IPS-18a (cell line): Measurements from ENCODE around the gene PIGH.

Experiments used
- H3K27ac ChIP-seq: one replicate; pipeline ENCODE4 v1.5.1; 2013; ENCODE audit warnings: low read length
- H3K27me3 ChIP-seq: one replicate; pipeline ENCODE4 v1.6.1; 2013; ENCODE audit warnings: mild to moderate bottlenecking, low read length; ENCODE audit not compliant: control insufficient read depth, insufficient read depth
- H3K36me3 ChIP-seq: one replicate; pipeline ENCODE4 v1.6.1; 2013; ENCODE audit warnings: low read depth, low read length; ENCODE audit not compliant: control insufficient read depth
- H3K4me1 ChIP-seq: one replicate; pipeline ENCODE4 v1.6.1; 2013; ENCODE audit warnings: low read depth, low read length; ENCODE audit not compliant: control insufficient read depth
- H3K4me3 ChIP-seq: one replicate; pipeline ENCODE4 v1.5.1; 2013; ENCODE audit warnings: low read length
- H3K9ac ChIP-seq: one replicate; pipeline ENCODE4 v1.6.1; 2013; ENCODE audit warnings: mild to moderate bottlenecking, low read length, moderate library complexity
- H3K9me3 ChIP-seq: one replicate; pipeline ENCODE4 v1.6.1; 2013; ENCODE audit warnings: low read depth, low read length; ENCODE audit not compliant: control insufficient read depth

Gene PIGH

GRCh38 chr14:67572608-67573007 lies 27.5 kb downstream of the PIGH start:
- peaks cover 3% of the 10 kb centered on the region for H3K36me3 ChIP-seq
- H3K4me3 ChIP-seq = no peak overlapping the region
- H3K4me1 ChIP-seq = no peaks in the 10 kb centered on the region
- H3K9ac ChIP-seq = no peak overlapping the region
- no peaks in the 10 kb centered on the region for H3K9me3 ChIP-seq
- H3K27ac ChIP-seq = no peak overlapping the region
- H3K27me3 ChIP-seq = no peaks in the 10 kb centered on the region

DNA sequence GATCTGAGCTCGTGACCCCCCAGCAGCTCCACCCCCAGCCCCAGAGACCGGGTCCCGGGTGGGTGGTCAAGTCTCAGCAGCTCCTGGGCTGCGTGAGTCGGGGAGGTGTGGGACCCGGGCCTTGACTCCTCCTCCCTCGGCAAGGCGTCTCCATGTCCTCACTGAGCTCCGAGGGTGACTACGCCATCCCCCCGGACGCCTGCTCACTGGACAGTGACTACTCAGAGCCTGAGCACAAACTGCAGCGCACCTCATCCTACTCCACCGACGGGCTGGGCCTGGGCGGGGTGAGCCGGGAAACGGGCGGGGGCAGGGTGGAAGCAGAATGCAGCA lies 28.1 kb downstream of the PIGH start:
- H3K27ac ChIP-seq = no peak overlapping the region
- H3K27me3 ChIP-seq = no peaks in the 10 kb centered on the region
- no peaks in the 10 kb centered on the region for H3K9me3 ChIP-seq
- no peak overlapping the region for H3K4me3 ChIP-seq
- no peak overlapping the region for H3K9ac ChIP-seq
- H3K36me3 ChIP-seq = peaks cover 3% of the 10 kb centered on the region
- H3K4me1 ChIP-seq = no peaks in the 10 kb centered on the region

GRCh38 chr14:67571275-67571990 lies 28.6 kb downstream of the PIGH start:
- H3K27me3 ChIP-seq = no peaks in the 10 kb centered on the region
- no peak overlapping the region for H3K4me3 ChIP-seq
- H3K27ac ChIP-seq = no peak overlapping the region
- H3K4me1 ChIP-seq = no peaks in the 10 kb centered on the region
- no peak overlapping the region for H3K9ac ChIP-seq
- no peaks in the 10 kb centered on the region for H3K9me3 ChIP-seq
- H3K36me3 ChIP-seq = peaks cover 3% of the 10 kb centered on the region

DNA sequence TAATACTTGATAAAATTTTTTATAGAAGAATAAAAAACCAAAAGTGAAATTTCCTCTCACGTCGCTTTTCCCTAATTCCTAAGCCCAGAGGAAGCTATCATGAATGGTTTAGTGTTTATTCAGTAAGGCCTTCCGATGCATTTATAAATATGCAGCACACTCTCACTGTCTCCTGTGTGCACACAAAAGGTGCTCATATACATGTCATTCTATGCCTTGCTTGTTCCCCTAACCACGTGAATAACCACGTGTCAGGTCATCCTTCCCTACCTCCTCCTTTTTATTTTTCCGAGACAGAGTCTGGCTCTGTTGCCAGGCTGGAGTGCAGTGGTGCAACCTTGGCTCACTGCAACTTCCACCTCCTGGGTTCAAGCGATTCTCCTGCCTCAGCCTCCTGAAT lies 29.6 kb downstream of the PIGH start:
- H3K27ac ChIP-seq = no peak overlapping the region
- no peaks in the 10 kb centered on the region for H3K4me1 ChIP-seq
- no peaks in the 10 kb centered on the region for H3K36me3 ChIP-seq
- H3K4me3 ChIP-seq = no peak overlapping the region
- H3K27me3 ChIP-seq = no peaks in the 10 kb centered on the region
- no peaks in the 10 kb centered on the region for H3K9me3 ChIP-seq
- no peak overlapping the region for H3K9ac ChIP-seq

GRCh38 chr14:67569651-67570290 lies 30.3 kb downstream of the PIGH start:
- Histone ChIP-seq H3K4me3 (no peak overlapping the region), H3K9ac (no peak overlapping the region), H3K36me3 (no peaks in the 10 kb centered on the region), H3K27ac (no peak overlapping the region), H3K27me3 (no peaks in the 10 kb centered on the region), H3K9me3 (no peaks in the 10 kb centered on the region), H3K4me1 (no peaks in the 10 kb centered on the region)

DNA sequence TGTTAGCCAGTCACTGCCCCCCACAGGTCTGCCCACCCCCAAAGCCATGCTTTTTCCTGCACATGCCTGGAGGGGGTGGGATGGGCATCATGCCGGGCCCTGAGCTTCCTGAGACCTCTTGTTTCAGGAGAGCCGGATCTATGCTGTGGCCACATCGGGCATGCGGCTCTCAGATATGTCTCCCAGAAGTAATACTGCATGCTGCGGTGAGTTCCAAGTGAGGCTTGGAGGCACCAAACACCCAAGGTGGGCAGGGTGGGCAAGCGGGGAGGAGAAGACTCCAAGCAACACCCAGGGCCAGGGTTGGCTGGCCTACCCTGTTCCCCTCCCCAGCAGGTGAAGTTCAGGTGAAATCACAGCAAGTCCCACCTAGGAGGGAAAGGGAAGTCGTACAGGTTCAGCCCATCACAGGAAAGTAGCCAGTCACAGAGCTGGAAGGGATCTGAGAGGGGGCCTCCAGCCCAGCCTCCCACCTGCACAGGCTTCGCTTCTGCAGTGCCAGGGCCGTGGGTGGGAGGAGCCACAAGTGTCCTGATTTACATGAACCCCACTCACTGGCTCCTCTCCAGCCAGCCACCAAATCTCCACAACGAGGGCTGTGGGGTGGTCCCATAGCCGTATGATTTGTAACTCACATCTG lies 30.9 kb downstream of the PIGH start:
- Histone ChIP-seq H3K4me3 (no peak overlapping the region), H3K9ac (no peak overlapping the region), H3K9me3 (no peaks in the 10 kb centered on the region), H3K36me3 (no peaks in the 10 kb centered on the region), H3K27me3 (no peaks in the 10 kb centered on the region), H3K27ac (no peak overlapping the region), H3K4me1 (no peaks in the 10 kb centered on the region)

DNA sequence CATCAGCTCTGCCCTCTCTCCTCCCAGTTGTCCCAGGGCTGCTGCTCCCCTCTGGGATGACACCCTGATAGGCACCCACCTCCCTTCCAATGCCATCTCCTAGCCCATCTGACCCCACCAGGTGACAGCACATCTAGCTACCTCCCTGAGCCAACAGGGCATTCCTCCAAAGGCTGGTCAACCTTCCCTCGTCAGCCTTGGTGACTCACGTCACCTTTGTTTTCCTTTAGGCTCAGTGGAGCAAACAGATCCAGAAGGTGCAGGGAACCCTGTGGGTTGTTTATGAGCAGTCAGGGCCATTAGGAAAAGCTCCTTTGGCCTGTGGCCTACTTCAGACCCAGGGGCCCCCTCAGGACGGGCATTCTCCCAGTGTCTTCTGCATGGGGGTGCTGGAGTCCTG lies 32.4 kb downstream of the PIGH start:
- Histone ChIP-seq H3K9ac (no peak overlapping the region), H3K4me1 (no peaks in the 10 kb centered on the region), H3K9me3 (no peaks in the 10 kb centered on the region), H3K27me3 (no peaks in the 10 kb centered on the region), H3K4me3 (no peak overlapping the region), H3K36me3 (peaks cover 5% of the 10 kb centered on the region), H3K27ac (no peak overlapping the region)

GRCh38 chr14:67566908-67567307 lies 33.2 kb downstream of the PIGH start:
- H3K27ac ChIP-seq = no peak overlapping the region
- peaks cover 11% of the 10 kb centered on the region for H3K36me3 ChIP-seq
- no peak overlapping the region for H3K9ac ChIP-seq
- no peaks in the 10 kb centered on the region for H3K9me3 ChIP-seq
- no peaks in the 10 kb centered on the region for H3K27me3 ChIP-seq
- no peaks in the 10 kb centered on the region for H3K4me1 ChIP-seq
- no peak overlapping the region for H3K4me3 ChIP-seq

GRCh38 chr14:67564236-67564635 lies 35.8 kb downstream of the PIGH start:
- H3K9me3 ChIP-seq = no peaks in the 10 kb centered on the region
- no peaks in the 10 kb centered on the region for H3K4me1 ChIP-seq
- peaks cover 20% of the 10 kb centered on the region for H3K36me3 ChIP-seq
- no peak overlapping the region for H3K9ac ChIP-seq
- no peaks in the 10 kb centered on the region for H3K27me3 ChIP-seq
- no peak overlapping the region for H3K27ac ChIP-seq
- H3K4me3 ChIP-seq = no peak overlapping the region

DNA sequence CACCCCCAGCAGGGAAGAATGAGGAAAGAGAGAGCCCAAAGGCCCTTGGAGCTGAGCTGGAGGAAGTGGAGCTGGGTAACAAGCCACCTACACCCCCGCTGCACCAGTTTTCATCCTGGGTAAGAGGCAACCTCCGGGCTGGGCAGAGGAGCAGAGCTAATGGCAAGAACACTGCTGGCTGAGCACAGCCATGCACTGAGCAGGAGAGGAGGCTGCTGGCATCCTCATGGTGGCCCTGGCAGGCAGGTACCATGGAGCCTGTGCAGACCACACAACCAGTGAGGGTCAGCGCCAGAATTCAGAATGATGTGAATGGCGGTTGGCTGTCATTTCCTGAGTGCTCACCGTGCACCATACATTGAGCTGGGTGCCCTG lies 37.3 kb downstream of the PIGH start:
- H3K4me1 ChIP-seq = no peaks in the 10 kb centered on the region
- no peak overlapping the region for H3K27ac ChIP-seq
- H3K27me3 ChIP-seq = no peaks in the 10 kb centered on the region
- H3K9me3 ChIP-seq = no peaks in the 10 kb centered on the region
- H3K4me3 ChIP-seq = no peak overlapping the region
- H3K36me3 ChIP-seq = peaks cover 21% of the 10 kb centered on the region
- no peak overlapping the region for H3K9ac ChIP-seq

GRCh38 chr14:67562025-67562775 lies 37.9 kb downstream of the PIGH start:
- no peak overlapping the region for H3K9ac ChIP-seq
- no peaks in the 10 kb centered on the region for H3K9me3 ChIP-seq
- H3K36me3 ChIP-seq = peaks cover 23% of the 10 kb centered on the region
- H3K27ac ChIP-seq = no peak overlapping the region
- H3K4me3 ChIP-seq = no peak overlapping the region
- H3K4me1 ChIP-seq = no peaks in the 10 kb centered on the region
- H3K27me3 ChIP-seq = no peaks in the 10 kb centered on the region
